NCI-H2029 treated with DMSO at 0.1 percent for 48 hours (cell line): Measurements from ENCODE around the gene ELAVL3.
"Not testable (repeated sequence)": the region's sequence is repeated elsewhere in the genome, so short reads cannot be mapped to it uniquely, and the experiment has no call there.

Experiments used
- DNase-seq: peaks from one replicate; lab custom pipeline; 2025; lab: John Stamatoyannopoulos, UW

Gene ELAVL3

GRCh38 chr19:11458912-11459311 is 21.9 kb downstream of the ELAVL3 start:
- not testable (repeated sequence) for DNase-seq

- DNase-seq: no peak
These were observed 22.5 kb downstream of the ELAVL3 start for GRCh38 chr19:11458236-11458900.

- no peak for DNase-seq
These were observed 23.0 kb downstream of the ELAVL3 start for GRCh38 chr19:11457831-11458230.

- DNase-seq: no peak
These were observed 23.7 kb downstream of the ELAVL3 start for GRCh38 chr19:11457115-11457514.

GRCh38 chr19:11456659-11457058 is 24.2 kb downstream of the ELAVL3 start:
- DNase-seq: no peak

GRCh38 chr19:11455233-11455554 is 25.7 kb downstream of the ELAVL3 start:
- not testable (repeated sequence) for DNase-seq

- no peak for DNase-seq
These were observed 27.1 kb downstream of the ELAVL3 start for GRCh38 chr19:11453468-11454341.

- DNase-seq: no peak
These were observed 28.1 kb downstream of the ELAVL3 start for GRCh38 chr19:11452620-11453310.

GRCh38 chr19:11451871-11452619 is 28.8 kb downstream of the ELAVL3 start:
- no peak for DNase-seq

- no peak for DNase-seq
These were observed 29.4 kb downstream of the ELAVL3 start for GRCh38 chr19:11451327-11451870.

GRCh38 chr19:11450570-11451326 is 30.1 kb downstream of the ELAVL3 start:
- DNase-seq: no peak

GRCh38 chr19:11448923-11449554 is 31.8 kb downstream of the ELAVL3 start:
- DNase-seq: no peak

- DNase-seq: no peak
These were observed 32.4 kb downstream of the ELAVL3 start for GRCh38 chr19:11448410-11448809.

- DNase-seq: no peak
These were observed 33.2 kb downstream of the ELAVL3 start for GRCh38 chr19:11447347-11448262.

- no peak for DNase-seq
These were observed 34.1 kb downstream of the ELAVL3 start for GRCh38 chr19:11446652-11447301.

GRCh38 chr19:11446271-11446651 is 34.6 kb downstream of the ELAVL3 start:
- DNase-seq: no peak

GRCh38 chr19:11445141-11445540 is 35.7 kb downstream of the ELAVL3 start:
- DNase-seq: no peak

- no peak for DNase-seq
These were observed 36.8 kb downstream of the ELAVL3 start for GRCh38 chr19:11444059-11444458.

- DNase-seq: no peak
These were observed 42.9 kb downstream of the ELAVL3 start for GRCh38 chr19:11437955-11438354.
